Occipital lobe (tissue), 2 donors: ENCODE results near the gene ALK. TPM values are rescaled to one million over a fixed set of nuclear protein-coding genes. Genes with fewer than 3 reads are reported as not detected.
"Not testable (repeated sequence)": the region's sequence is repeated elsewhere in the genome, so short reads cannot be mapped to it uniquely, and the experiment has no call there.

Experiments
- DNase-seq: peaks from one replicate; lab custom pipeline; 2025; lab: John Stamatoyannopoulos, UW
- total RNA-seq: library from RNA; depleted of rRNA; stranded (reverse); fragments of >200 nt; gene quantifications from one replicate; pipeline ENCODE4 v1.2.3, GENCODE V29; 2014

ALK gene
- total RNA-seq, 1 donor from 2014 or later, result 0.78 TPM

DNA sequence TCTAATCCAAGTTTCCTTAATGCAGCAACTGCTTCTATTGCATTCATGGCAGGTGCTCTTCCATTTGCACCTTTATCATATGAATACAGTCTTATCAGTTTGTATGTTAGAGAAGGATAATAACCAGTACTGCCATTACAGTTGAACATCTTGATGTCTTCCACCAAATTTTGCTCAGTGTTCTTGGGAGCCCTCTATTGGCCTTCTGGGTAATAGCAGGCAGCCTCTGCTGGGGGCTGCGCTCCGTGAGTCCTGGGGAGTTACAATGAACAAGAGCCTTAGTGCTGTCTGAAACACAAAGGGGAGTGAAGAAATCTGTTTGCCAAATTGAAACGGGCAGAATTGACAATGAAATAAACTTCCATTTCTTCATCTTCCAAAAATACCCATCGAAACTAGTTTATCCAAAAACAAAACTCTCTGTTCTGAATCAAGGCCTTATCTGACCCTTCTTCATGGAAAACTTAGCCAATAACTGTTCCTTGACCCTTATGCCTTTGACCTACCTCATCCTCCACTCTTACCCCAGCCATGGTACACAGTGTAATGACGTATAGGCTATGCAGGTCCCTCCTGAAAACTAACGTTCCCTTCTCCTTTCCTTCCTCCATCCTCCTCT lies 79.9 kb downstream of the ALK start:
- no peak for DNase-seq

- no peak for DNase-seq
Observed at GRCh38 chr2:29839306-29839705, 82.1 kb downstream of the ALK start.

DNA sequence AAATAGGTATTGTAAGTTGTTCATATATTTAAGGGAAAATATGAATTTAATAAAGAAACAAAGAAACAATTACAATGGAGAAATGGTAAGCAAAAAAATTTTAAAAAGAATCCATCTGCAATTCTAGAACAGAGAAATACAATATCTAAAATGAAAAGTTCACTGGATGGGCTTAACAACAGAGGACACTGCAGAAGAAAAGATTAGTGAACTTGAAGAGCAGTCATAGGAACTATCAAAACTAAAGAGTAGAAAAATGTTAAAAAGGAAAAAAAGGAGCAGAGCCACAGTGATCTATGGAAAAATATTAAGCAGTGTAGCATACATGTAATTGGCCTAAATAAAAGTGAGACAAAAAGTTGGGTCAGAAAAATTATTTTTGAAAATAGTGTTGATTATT lies 83.5 kb downstream of the ALK start:
- DNase-seq, result no peak

- no peak for DNase-seq
Observed at GRCh38 chr2:29834624-29835023, 86.8 kb downstream of the ALK start.

- DNase-seq, result no peak
Observed at GRCh38 chr2:29834036-29834540, 87.3 kb downstream of the ALK start.

GRCh38 chr2:29831560-29831959 lies 89.8 kb downstream of the ALK start:
- DNase-seq, result no peak

DNA sequence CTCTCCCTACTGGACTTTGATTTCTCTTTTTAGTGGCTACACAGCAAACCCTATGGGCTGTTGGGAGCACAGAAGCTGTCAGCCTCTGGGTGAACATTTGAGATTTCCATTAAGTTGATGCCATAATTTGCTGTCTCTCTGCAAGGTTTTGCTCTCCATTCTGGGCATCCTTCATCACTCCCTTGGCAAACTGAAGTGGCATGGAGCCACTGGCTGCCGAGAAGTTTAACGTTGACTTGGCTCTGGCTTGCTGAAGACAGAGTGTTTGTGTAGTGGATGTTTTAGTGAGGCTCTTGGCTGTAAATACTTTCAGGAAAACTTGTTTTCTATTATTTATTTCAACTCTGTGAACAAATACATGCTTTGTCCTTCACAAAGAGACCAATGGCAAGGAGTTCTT lies 91.5 kb downstream of the ALK start:
- no peak for DNase-seq

DNA sequence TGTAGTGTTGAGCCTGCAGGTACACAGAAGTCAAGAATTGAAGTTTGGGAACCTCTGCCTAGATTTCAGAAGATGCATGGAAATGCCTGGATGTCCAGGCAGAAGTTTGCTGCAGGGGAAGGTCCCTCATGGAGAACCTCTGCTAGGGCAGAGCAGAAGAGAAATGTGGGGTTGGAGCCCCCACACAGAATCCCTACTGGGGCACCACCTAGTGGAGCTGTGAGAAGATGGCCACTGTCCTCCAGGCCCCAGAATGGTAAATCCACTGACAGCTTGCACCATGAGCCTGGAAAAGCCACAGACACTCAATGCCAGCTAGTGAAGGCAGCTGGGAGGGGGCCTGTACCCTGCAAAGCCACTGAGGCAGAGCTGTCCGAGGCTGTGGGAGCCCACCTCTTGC lies 97.2 kb downstream of the ALK start:
- not testable (repeated sequence) for DNase-seq

DNA sequence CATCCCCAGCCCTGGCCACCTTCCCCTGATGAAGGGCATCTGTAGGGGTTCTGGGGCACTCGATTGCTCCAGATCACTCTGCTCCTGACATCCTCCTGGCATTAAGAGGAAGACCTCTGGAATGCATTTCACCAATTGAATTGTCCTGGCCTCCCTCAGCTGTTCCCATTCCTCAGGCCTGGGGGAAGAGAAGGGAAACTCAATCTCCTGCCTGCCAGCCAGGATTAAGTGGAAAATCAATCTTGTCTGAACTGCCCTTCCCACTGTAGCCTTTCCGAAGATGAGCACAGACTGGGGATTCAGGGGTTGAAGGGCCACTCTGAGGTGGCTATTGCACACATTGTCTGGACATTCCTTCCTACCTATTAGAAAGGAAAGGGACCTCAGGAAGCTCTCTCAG lies 99.8 kb downstream of the ALK start:
- no peak for DNase-seq

GRCh38 chr2:29819570-29819969 lies 101.8 kb downstream of the ALK start:
- DNase-seq, result no peak

DNA sequence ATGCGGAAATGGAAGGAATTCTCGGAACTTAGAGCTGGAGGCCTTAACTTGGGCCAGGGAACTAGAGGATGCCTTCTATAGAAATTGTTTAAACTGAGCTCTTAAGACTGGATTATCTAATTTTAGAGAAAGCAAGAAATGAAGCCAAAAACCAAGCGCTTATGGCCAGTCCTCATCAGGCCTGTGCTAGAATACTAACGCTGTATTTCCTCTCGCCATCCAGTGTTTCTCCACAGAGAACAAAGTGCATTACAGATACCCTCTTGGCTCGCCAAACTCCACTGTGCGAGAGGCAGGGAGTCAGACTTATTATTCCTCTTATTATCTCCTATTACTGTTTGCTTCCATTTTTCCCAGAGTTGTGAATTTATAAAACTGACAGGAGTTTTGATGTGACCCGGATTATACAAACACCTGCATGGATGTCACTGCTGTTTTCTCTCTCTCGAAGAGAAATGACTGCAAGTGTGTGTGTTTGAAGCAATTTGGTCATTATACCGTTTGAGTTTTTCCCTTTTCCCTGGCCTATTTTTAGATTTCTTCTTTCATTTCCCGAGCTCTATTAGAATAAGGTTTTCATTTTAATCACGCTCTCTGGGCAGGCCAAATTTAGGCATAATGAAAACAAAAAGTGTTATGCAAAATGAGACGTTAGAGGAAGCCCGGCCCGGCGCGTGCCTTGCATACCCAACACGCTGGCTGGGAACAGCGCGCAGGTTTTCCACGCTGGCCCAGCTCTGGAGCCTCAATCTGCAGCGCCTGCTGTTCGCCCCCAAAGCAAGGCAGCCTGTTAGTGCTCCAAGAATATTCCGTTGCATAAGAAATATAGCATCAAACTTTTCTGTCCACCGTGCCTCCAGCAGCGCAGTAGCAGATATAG lies 103.3 kb downstream of the ALK start:
- DNase-seq, result peak; percentile 50

GRCh38 chr2:29817299-29817698 lies 104.1 kb downstream of the ALK start:
- DNase-seq, result no peak

DNA sequence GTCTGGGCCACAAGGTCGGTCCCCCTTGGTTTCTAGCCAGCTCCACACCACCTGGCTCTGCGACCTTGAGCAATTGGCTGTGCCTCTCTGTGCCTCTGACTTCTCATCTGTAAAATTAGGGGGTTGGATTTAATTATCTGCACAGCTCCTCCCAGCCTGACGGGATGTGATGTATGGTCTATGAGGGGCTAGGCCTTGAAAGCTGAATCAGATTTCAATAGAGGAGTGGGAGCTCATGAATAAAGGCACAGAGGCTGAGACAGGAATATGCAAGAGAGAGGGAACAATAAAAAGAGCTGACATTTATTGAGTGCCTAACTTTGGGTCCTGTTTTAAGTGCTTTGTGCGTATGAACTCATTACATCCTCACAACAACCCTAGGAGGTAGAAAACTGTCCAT lies 104.7 kb downstream of the ALK start:
- no peak for DNase-seq

GRCh38 chr2:29811378-29811777 lies 110.0 kb downstream of the ALK start:
- DNase-seq, result no peak

DNA sequence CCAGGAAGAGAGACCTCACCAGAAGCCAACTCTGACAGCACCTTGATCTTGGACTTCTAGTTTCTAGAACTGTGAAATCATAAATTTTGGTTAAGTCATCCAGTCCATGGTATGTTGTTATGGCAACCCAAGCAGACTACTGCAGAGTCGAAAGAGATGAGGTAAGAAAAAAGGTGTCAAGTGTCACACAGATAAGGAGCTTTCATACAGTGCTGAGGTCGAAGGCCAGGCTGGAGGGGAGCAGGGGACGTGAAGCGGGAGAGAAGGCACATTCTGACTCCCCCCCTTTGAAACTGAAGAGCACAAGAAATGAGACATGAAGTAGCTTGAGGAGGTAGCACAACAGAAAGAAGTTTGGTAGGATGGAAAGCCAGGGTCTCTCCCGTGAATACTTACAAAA lies 110.4 kb downstream of the ALK start:
- DNase-seq, result no peak

DNA sequence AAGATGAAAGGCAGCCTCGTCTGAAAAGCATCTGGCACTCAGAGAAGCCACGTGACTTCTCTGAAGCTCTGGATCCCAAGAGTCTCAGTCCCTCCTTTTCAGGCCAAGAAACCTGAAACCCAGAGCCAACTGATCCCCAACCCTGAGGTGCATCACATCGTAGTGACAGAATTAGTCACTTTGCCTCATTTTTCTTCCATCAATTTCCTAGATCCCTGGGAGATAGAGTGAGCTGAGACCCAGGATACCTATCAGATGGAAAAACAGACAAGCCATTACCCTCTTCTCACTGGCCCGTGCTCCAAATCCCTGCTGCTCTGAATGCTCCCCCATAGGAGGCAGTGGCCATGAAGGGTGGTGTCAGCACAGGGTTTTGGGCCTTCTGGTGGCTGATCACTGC lies 113.1 kb downstream of the ALK start:
- DNase-seq, result no peak

GRCh38 chr2:29807082-29807481 lies 114.3 kb downstream of the ALK start:
- DNase-seq, result no peak

DNA sequence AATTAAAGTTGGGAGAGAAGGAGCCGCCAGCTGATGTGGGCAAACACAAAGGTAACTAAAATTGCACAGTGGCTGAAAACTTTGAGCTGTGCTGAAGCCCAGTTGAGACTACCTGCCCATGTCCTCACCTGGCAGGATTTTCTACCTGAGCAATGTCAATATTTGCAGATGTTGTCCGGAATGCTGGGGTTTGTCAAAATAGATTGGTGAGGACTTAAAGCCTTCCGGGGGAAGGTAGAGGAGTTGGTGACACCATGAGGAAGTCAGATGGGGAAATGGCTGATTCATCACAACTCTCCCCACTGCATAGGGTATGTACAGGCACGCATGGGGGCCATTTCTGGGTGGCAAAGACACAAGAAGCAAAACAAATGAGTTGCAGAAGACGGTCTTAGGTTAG lies 114.9 kb downstream of the ALK start:
- DNase-seq, result no peak

- DNase-seq, result no peak
Observed at GRCh38 chr2:29804671-29805070, 116.7 kb downstream of the ALK start.

DNA sequence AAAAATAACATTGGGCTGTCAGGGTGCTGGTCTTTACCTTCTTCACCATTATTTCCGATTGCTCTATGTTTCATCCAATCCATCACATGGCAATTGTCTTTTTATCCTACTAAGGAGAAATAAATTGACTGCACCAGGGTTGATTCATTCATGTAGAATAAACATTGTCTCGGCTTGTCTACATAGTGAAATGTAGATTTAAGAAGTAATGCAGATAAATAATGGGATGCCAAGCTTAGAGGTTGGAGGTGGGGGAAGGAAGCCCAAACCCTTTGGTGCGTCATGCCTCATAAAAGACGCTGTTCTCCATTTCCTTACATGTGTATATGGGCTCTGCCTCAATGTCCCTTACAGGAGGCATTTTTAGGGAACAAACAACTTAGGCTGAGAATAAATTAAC lies 117.8 kb downstream of the ALK start:
- DNase-seq, result no peak

GRCh38 chr2:29802986-29803385 lies 118.4 kb downstream of the ALK start:
- DNase-seq, result no peak

DNA sequence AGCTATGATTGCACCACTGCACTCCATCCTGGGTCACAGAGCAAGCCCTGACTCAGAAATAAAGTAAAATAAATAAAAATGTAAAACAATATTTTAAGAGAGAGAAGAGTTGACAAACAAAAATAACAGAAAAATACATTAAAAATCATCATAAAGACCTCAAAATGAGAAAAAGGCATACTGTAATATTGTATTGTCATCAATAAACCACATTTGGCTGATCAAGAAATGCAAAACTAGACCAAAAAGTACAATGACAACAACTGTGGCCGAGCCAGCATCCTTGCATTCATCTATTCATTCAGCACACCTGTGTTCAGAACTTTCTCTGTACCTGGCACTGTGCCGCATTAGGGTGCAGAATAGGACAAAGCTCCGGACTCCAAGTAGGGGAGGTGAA lies 121.8 kb downstream of the ALK start:
- DNase-seq, result no peak

- no peak for DNase-seq
Observed at GRCh38 chr2:29797916-29798315, 123.5 kb downstream of the ALK start.
